Endothelial cell of umbilical vein (primary cell): ENCODE measurements around the gene NF2. TPM values are rescaled to one million over a fixed set of nuclear protein-coding genes. Genes with fewer than 3 reads are reported as not detected.

Source experiments
- BruUV-seq: library from RNA; stranded (reverse); fragments of 400-500 nt; replicated peaks from 2 replicates; lab custom pipeline; 2021; lab: Mats Ljungman, UMichigan
- CTCF ChIA-PET: fragments of 300-600, 350-600 bp; sonication (Branson Sonifier 250); formaldehyde crosslinking; loops from one replicate; lab custom pipeline; 2021; ENCODE audit warnings: antibody characterized with exemption, inconsistent platforms; lab: Charles Lee
- POLR2A ChIA-PET: fragments of 300-600, 350-600 bp; sonication (Branson Sonifier 250); formaldehyde crosslinking; loops from one replicate; lab custom pipeline; 2021; ENCODE audit warnings: antibody characterized with exemption, inconsistent platforms; lab: Charles Lee
- DNase-seq: peaks from one replicate; pipeline ENCODE4 v3.0.0-alpha.2; 2011; ENCODE audit warnings: low read depth, low spot score
- FAIRE-seq: peaks from 2 replicates; lab custom pipeline; 2011; peaks lifted over from hg19 to GRCh38; lab: Jason Lieb, UNC
- H2AFZ ChIP-seq: 2 replicates; pipeline ENCODE4 v1.6.0; 2012; ENCODE audit warnings: low read depth, low read length, control low read depth, inconsistent platforms
- H3K27ac ChIP-seq: 2 replicates; pipeline ENCODE4 v1.5.1; 2011; ENCODE audit warnings: low read depth, mild to moderate bottlenecking, control low read depth, low read length, moderate library complexity; ENCODE audit not compliant: insufficient read depth
- H3K27me3 ChIP-seq, 2 experiments: 2 replicates each; pipeline versions ENCODE4 v1.6.0 to v1.6.1; 2011; ENCODE audit warnings: low read length in 2 of 2, mixed read lengths in 1 of 2; ENCODE audit not compliant: control insufficient read depth in 2 of 2, insufficient read depth in 2 of 2
- H3K36me3 ChIP-seq, 2 experiments: 2 replicates in 1 of 2; 3 replicates in 1 of 2; pipeline ENCODE4 v1.5.1; 2011; ENCODE audit warnings: low read length in 2 of 2, mild to moderate bottlenecking in 1 of 2, moderate library complexity in 1 of 2; ENCODE audit not compliant: control insufficient read depth in 2 of 2, insufficient read depth in 2 of 2; ENCODE audit errors: extremely low read depth in 1 of 2
- H3K4me1 ChIP-seq: 3 replicates; pipeline ENCODE4 v1.5.1; 2011; ENCODE audit warnings: mild to moderate bottlenecking, low read length; ENCODE audit not compliant: control insufficient read depth, insufficient read depth; ENCODE audit errors: extremely low read depth
- H3K4me2 ChIP-seq: 2 replicates; pipeline ENCODE4 v1.6.1; 2011; ENCODE audit warnings: low read length, control low read depth, mixed read lengths; ENCODE audit not compliant: insufficient read depth
- H3K4me3 ChIP-seq, 3 experiments: fragments of 200-600 bp in 1 of 3; sonication (generic), shearing (Covaris generic) in 1 of 3; replicated peaks in 1 of 3; 2 replicates each; pipeline ENCODE4 v1.5.1; 2011 to 2016; ENCODE audit warnings: control low read depth in 3 of 3, low read length in 3 of 3, mild to moderate bottlenecking in 2 of 3, inconsistent platforms in 1 of 3, low read depth in 1 of 3, moderate library complexity in 1 of 3; ENCODE audit not compliant: insufficient read depth in 1 of 3
- H3K79me2 ChIP-seq: 2 replicates; pipeline ENCODE4 v1.6.0; 2012; ENCODE audit warnings: low read length, inconsistent platforms; ENCODE audit not compliant: control insufficient read depth, insufficient read depth
- H3K9ac ChIP-seq: replicated peaks from 2 replicates; pipeline ENCODE3; 2011; ENCODE audit warnings: low read length, control low read depth; ENCODE audit not compliant: insufficient read depth; ENCODE audit errors: extremely low read depth
- H3K9me1 ChIP-seq: replicated peaks from 3 replicates; pipeline ENCODE4 v1.6.0; 2011; ENCODE audit warnings: mild to moderate bottlenecking, low read length; ENCODE audit not compliant: control insufficient read depth, insufficient read depth; ENCODE audit errors: extremely low read depth
- H3K9me3 ChIP-seq: replicated peaks from 2 replicates; pipeline ENCODE4 v1.5.1; 2012; ENCODE audit warnings: low read length, inconsistent platforms; ENCODE audit not compliant: control insufficient read depth, insufficient read depth
- H4K20me1 ChIP-seq: replicated peaks from 2 replicates; pipeline ENCODE3; 2011; ENCODE audit warnings: mild to moderate bottlenecking, low read length; ENCODE audit not compliant: control insufficient read depth, insufficient read depth; ENCODE audit errors: extremely low read depth
- EZH2 ChIP-seq: IDR thresholded peaks from 2 replicates; pipeline ENCODE4 v1.6.1; 2012; ENCODE audit warnings: borderline replicate concordance, low read depth, mild to moderate bottlenecking, moderate library complexity, low read length, inconsistent platforms; ENCODE audit not compliant: severe bottlenecking
- FOS ChIP-seq: IDR thresholded peaks from 2 replicates; pipeline ENCODE4 v1.6.1; 2011; ENCODE audit warnings: mild to moderate bottlenecking, low read length, moderate library complexity, borderline replicate concordance; ENCODE audit not compliant: insufficient read depth
- GATA2 ChIP-seq: IDR thresholded peaks from 2 replicates; pipeline ENCODE4 v1.7.0; 2011; ENCODE audit warnings: low read depth, mild to moderate bottlenecking, moderate library complexity, mixed read lengths, low read length; ENCODE audit not compliant: insufficient read length, insufficient read depth
- JUN ChIP-seq: IDR thresholded peaks from 2 replicates; pipeline ENCODE4 v1.6.1; 2011; ENCODE audit warnings: borderline replicate concordance, low read depth; ENCODE audit not compliant: insufficient read length, insufficient read depth
- MYC ChIP-seq: IDR thresholded peaks from one replicate; pipeline ENCODE4 v1.6.1; 2011; ENCODE audit warnings: mild to moderate bottlenecking, low read depth, low read length
- POLR2A ChIP-seq: IDR thresholded peaks from 2 replicates; pipeline ENCODE4 v1.6.1; 2012; ENCODE audit warnings: low read depth, mild to moderate bottlenecking, control low read depth, low read length
- POLR2AphosphoS5 ChIP-seq: IDR thresholded peaks from 2 replicates; pipeline ENCODE4 v1.6.1; 2012; ENCODE audit warnings: low read depth, mild to moderate bottlenecking, control low read depth, low read length, moderate library complexity; ENCODE audit not compliant: insufficient read depth
- dilution Hi-C: fragments of 300-500 bp; cut with MboI; formaldehyde crosslinking; loops from one replicate; pipeline ENCODE4 v1.15.0; 2019; ENCODE audit warnings: low sequenced_read_pairs; ENCODE audit not compliant: extremely low pct_ligation_motif_present
- intact Hi-C: fragments of 100-400 bp; cut with micrococcal nuclease; formaldehyde crosslinking; loops from one replicate; pipeline ENCODE4 v1.10.0; 2022
- polyA plus RNA-seq, 4 experiments: library from polyadenylated mRNA; depleted of rRNA in 3 of 4; stranded (reverse) in 3 of 4; unstranded in 1 of 4; fragments of >200 nt; gene quantifications; 2 replicates each; pipeline versions ENCODE4 v1.2.1 to v1.2.3, GENCODE V29; 2011 to 2012; ENCODE audit warnings: missing spikeins in 1 of 4
- total RNA-seq: library from RNA; stranded (reverse); gene quantifications from 2 replicates; pipeline ENCODE4 v1.2.3, GENCODE V29; 2021
- TF ChIP-seq, protein P1 (sequence below), 2 donors: IDR thresholded peaks; 1 replicate in 1 of 2; 2 replicates in 1 of 2; pipeline ENCODE4 v1.5.1; 2011; ENCODE audit warnings: low read length in 2 of 2, mild to moderate bottlenecking in 2 of 2, moderate library complexity in 2 of 2, control low read depth in 1 of 2, inconsistent platforms in 1 of 2, low read depth in 1 of 2; ENCODE audit not compliant: insufficient read depth in 1 of 2; ENCODE audit errors: extremely low read depth in 1 of 2
- TF ChIP-seq, protein P2 (sequence below): IDR thresholded peaks from 2 replicates; pipeline ENCODE4 v1.6.1; 2011; ENCODE audit not compliant: insufficient read depth, insufficient read length

The NF2 gene
- total and polyA plus RNA-seq, 2 donors (not counting 3 experiments of a cell fraction or from before 2014, with no cell fraction given): 27.8 to 115 TPM

- dilution Hi-C loops (no loop called here), intact Hi-C loops (no loop called here)
- no peak overlapping the region for H2AFZ ChIP-seq
- peaks cover 40% of the 10 kb centered on the region for H3K4me1 ChIP-seq
- no TSS peak for BruUV-seq
- peaks cover 0 to 3% of the 10 kb centered on the region in 2 experiments for H3K36me3 ChIP-seq
- no peaks in the 10 kb centered on the region for H3K9me3 ChIP-seq
- H3K9ac ChIP-seq: peak overlapping the region; percentile 70
- peak; percentile 78 for FAIRE-seq
- H3K4me2 ChIP-seq: peak overlapping the region; percentile 67
- no peaks in the 10 kb centered on the region for H4K20me1 ChIP-seq
- TF ChIP-seq, protein P1, sequence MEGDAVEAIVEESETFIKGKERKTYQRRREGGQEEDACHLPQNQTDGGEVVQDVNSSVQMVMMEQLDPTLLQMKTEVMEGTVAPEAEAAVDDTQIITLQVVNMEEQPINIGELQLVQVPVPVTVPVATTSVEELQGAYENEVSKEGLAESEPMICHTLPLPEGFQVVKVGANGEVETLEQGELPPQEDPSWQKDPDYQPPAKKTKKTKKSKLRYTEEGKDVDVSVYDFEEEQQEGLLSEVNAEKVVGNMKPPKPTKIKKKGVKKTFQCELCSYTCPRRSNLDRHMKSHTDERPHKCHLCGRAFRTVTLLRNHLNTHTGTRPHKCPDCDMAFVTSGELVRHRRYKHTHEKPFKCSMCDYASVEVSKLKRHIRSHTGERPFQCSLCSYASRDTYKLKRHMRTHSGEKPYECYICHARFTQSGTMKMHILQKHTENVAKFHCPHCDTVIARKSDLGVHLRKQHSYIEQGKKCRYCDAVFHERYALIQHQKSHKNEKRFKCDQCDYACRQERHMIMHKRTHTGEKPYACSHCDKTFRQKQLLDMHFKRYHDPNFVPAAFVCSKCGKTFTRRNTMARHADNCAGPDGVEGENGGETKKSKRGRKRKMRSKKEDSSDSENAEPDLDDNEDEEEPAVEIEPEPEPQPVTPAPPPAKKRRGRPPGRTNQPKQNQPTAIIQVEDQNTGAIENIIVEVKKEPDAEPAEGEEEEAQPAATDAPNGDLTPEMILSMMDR (IDR thresholded peaks at IDR 0.05; ENCODE audit: extremely low read depth in 1 of 2, insufficient read depth in 1 of 2, low read depth in 1 of 2, low read length in 2 of 2): no peak
- TF ChIP-seq, protein P2, sequence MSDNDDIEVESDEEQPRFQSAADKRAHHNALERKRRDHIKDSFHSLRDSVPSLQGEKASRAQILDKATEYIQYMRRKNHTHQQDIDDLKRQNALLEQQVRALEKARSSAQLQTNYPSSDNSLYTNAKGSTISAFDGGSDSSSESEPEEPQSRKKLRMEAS: no peak
- TF ChIP-seq JUN (peak; percentile 22), POLR2A (no peak), EZH2 (no peak), POLR2AphosphoS5 (peak; percentile 12), GATA2 (no peak), MYC (no peak), FOS (peak; percentile 56)
- H3K9me1 ChIP-seq: no peaks in the 10 kb centered on the region
- ChIA-PET CTCF (interaction anchor here (0.7 to 3.6 kb wide), 8 partner anchors 8 to 481 kb away, joined by 3 to 23 read pairs (median 4); no protein-coding TSS in a partner anchor), POLR2A (interaction anchor here (0.7 kb wide), 2 partner anchors 16 to 54 kb away, joined by 4 to 6 read pairs; partner anchors contain the start of gene THOC5)
- H3K27me3 ChIP-seq: no peaks in the 10 kb centered on the region
- peak overlapping the region; percentile 81 for H3K27ac ChIP-seq
- peak; percentile 87 for DNase-seq
- no peak overlapping the region for H3K4me3 ChIP-seq
- H3K79me2 ChIP-seq: peaks cover 84% of the 10 kb centered on the region
These were observed 4.0 kb downstream of the NF2 start for GRCh38 chr22:29607426-29607825.
